Effector CD8-positive, alpha-beta T cell (primary cell): ENCODE results near the gene ZC3HAV1.
"Not testable (repeated sequence)": the region's sequence is repeated elsewhere in the genome, so short reads cannot be mapped to it uniquely, and the experiment has no call there.

Experiments used
- DNase-seq: peaks from one replicate; lab custom pipeline; 2025; lab: John Stamatoyannopoulos, UW
- total RNA-seq, 4 experiments: gene quantifications; one replicate each; lab custom pipeline; 2026; lab: John Stamatoyannopoulos, UW

ZC3HAV1 gene
- total RNA-seq = 295 to 569 (median 387) reads per million in 4 experiments

DNA sequence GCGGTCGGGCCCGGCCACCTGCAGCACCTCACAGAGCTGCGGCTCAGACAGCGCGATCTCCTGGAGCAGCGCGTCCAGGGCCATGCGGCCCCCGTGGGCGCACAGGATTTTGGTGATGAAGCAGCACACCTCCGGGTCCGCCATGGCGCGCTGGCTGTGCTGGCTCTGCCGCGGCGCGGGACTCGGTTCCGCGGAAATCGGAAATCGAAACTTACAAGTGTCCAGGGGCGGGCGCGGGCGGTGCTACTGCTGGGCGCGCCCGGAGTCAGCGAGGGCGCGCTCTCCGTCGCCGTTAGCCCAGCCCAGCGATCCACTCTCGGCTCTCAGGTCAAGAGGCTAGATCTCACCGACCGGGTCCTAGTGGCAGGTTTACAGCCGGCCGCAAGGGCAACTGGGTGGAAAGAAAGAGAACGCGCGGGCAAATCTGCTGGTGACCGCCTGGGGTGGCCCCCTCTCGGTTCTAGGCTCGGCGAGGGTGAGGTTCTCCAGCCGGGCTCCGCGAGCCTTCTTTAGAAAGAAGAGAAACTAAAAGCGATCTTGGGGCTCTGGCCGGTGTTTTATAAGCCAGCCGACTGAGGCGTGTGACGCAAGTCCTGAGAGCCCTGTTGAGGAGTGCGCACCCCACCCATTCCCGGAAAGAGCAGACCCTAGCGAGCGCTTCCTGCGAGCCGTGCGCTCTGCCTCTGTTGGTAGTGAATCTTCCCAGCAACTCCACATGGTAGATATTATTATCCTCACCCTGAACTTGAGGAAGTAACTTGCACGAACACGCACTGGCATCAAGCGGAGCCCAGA lies at the start of gene ZC3HAV1:
Gene ZC3HAV1 (minus strand): TSS at position 533 of the 795 bp plus-strand sequence. CDS start 389 bp downstream, at position 144.
- DNase-seq = peak; percentile 83

DNA sequence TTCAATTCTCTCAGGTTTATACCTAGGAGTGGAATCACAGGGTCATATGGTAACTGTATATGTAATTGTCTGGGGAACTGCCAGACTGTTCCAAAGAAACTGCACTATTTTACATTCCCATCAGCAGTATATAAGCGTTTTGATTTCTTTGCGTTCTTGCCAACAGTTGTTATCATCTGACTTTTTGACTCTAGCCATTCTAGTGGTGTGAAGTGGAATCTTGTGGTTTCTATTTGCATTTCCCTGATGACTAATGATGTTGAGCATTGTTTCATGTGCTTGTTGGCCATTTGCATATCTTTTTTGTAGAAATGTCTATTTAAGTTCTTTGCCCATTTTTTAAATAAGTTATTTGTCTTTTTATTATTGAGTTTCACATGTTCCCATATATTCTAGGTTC lies 44.3 kb upstream of the ZC3HAV1 start:
- DNase-seq = no peak

DNA sequence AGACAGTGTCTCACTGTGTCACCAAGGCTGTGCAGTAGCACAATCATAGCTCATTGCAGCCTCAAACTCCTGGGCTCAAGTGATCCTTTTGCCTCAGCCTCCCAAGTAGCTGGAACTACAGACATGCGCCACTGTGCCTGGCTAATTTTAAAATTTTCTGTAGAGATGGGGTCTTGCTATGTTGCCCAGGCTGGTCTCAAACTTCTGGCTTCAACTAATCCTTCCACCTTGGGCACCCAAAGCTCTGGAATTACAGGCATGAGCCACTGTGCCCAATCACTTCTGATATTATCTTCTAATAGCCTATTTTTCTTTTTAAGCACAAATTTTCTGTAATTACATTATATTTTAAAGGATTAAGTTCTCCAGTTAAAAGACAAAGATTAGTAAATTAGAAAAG lies 42.6 kb upstream of the ZC3HAV1 start:
- no peak for DNase-seq

DNA sequence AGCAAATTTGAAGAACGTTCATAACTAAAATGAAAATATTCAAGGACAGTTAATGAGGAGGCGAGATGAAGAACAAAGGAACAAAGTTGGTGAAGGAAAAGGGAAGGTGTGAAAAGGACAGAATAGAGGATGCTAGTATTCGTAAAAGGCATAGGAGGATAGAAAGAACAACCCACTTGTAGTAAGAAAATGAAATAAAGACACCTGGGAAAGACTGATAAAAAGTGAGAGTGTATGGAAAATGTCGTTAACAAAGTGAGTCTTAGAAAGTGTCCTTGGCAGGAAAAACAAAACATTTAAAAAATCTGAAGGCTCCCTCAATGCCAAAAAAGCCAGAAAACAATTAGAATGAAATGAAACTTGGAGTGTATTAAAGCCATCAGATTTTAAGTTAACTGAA lies 29.6 kb upstream of the ZC3HAV1 start:
- DNase-seq = no peak

DNA sequence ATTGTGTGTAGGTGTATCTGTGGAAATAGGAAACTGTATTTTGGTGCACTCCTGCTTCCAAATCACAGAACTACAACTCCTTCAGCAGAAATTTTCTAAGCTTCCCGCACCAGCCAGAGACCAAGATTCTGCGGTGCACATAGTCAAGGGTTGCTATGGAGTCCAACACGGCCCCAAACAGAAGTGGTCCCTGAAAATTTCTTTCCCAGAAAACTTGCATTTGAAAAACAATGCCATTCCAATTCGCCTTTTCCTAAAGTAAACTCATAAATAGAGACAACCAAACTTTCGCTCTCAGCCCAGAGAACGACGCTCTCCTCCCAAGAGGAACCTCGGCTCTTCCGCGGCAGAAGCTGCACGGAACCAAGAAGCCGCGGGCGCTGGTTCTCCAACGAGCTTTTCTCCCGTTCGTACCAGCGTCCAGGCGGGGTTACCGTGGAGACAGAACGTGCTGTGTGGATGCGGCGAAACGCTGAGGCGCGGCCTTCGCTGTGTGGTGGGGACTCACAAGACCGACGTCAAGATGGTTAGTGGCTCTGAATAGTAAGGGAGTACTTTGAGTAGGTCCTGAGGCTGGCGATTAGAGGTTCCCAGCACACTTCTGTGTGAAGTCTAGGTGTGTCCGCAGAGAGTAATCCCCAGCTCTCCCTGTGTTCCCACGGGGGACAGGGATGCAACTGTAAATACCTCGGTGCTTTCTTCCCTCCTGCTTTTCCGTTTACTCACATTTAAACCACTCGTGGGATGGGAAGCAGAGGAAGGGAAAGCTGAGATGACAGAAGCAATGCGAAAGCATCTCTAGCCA lies 24.0 kb upstream of the ZC3HAV1 start:
- peak; percentile 64 for DNase-seq

DNA sequence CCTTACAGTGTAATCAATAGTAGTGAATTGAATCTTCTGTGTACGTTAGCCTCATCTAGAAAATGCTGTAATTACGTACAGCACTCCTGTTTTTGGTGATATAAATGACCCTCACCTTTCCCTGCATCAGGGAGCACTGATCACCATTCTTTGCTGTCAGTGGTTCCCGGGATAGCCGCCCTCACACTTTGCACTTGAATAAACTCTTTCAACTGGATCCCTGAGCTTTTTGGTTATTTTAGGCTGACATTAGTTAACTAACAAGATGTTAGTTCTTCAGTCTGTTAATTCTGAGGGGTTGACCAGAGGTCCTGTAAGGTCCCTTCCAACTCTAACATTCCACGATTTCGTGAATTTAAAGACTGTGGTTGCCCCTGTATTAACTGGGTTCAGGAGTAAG lies 23.4 kb upstream of the ZC3HAV1 start:
- DNase-seq = no peak

DNA sequence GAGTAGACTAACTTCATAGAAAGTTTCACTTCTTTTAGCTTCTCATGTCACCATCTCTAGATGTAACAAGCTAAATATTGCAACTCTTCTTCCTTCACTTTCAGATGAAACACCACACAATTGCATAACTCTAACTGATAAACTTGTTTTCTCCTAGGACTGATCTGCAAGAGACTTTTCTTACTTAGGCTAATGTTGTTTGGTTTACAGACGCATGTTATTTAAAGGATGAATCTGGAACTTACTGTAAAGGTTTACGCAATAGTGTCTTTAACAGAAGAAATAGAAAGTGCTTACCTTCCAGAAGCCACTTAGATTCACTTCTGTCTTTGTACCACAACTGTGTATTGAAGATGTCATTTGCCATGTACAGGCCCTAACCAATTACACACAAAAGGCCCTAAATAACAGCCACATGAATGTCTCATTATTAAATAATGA lies 22.1 kb upstream of the ZC3HAV1 start:
- DNase-seq = no peak

DNA sequence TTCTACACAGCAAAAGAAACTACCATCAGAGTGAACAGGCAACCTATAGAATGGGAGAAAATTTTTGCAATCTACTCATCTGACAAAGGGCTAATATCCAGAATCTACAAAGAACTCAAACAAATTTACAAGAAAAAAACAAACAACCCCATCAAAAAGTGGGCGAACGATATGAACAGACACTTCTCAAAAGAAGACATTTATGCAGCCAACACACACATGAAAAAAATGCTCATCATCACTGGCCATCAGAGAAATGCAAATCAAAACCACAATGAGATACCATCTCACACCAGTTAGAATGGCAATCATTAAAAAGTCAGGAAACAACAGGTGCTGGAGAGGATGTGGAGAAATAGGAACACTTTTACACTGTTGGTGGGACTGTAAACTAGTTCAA lies 20.3 kb upstream of the ZC3HAV1 start:
- not testable (repeated sequence) for DNase-seq

DNA sequence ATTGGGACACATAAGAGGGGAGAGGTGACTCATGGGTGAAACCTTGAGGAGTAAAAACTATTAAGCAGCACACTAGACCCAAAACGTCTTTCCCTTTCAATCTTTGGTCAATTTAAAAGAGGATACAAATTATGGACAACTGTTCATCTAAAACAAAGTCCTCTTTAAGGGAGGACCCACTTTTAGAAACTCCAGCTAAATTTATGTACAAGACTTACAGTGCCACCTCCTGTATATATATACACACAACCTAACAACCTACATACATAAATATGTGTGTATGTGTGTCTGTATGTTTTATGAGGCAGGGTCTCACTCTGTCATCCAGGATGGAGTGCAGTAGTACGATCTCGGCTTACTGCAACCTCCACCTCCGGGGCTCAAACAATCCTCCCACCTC lies 18.1 kb upstream of the ZC3HAV1 start:
- no peak for DNase-seq

DNA sequence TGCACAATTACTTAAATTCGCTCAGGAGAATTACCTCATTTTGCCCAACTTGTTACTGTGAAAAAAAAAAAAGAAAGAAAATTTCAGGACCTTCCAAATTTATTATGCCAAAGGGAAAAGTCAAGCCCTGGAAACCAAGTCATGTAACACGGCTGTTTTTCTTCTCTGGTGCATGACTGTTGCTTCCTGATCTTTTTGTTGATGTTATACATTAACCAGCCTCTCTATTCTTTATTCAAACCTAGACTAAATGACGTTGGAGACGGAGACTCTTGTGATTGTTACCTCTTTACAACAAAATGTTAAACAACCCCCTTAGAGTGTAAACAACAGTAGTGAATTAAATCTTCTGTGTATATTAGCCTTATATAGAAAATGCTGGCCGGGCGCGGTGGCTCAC lies 16.1 kb upstream of the ZC3HAV1 start:
- DNase-seq = no peak

DNA sequence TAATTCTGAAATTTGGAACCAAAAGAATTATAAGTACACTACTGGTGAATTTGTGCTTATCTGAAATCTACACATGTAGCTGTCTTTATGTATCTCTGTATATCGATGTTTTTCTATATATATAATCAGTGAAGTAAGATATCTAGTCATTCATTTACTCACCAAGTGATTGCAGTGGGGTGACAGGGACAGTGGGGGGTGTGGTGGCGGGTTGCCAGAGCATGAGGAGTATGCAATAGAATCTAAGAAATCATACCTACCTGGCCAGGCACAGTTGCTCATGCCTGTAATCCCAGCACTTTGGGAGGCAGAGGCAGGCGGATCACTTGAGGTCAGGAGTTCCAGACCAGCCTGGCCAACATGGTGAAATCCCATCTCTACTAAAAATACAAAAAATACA lies 15.5 kb upstream of the ZC3HAV1 start:
- DNase-seq = not testable (repeated sequence)

DNA sequence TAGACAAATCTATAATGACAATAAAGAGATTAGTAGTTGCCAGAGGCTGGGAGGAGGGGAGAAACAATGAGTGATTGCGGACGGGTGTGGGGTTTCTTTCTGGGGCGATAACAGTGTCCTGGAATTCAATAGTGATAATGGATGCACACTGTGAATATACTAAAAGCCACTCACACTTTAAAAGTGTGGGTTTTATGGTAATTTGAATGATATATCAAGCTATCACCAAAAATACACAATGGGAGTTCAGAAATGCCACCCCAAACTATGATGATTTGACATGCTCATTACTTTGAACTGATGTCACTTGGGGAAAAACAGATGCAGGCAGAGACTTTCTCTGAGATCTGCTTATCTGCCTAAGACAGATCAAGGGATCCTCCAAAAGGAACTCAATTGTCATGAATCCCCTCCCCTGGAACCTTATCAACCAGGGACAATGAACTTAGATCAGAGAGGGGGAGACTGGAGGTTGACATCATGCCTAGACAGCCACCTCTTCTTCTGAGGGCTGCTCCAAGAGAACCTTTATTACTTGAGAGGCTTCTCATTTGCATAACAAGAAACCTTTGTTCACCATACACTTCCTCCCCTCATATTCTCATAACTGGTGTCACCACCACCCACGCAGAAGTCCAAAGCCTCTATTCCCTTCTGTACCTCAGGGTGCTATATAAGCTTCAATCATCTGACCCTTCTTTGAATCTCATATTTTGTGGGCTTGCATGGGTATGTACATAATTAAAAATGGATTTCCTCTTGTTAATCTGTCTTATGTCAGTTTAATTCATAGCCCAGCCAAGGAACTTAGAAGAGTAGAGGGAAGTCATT lies 14.8 kb upstream of the ZC3HAV1 start:
- DNase-seq = no peak

DNA sequence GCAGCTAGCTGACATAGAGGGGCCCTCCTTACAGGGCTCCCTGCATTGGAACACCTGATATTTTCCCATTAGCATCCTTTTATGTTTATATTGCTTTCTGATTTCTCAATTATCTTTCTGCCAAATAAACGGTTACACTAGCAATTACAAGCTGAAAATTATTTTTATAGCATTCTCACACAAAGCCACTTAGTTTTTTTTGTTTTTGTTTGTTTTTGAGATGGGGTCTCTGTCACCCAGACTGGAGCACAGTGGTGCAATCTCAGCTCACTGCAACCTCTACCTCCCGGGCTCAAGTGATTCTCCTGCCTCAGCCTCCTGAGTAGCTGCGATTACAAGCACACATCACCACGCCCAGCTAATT lies 9.9 kb upstream of the ZC3HAV1 start:
- no peak for DNase-seq

DNA sequence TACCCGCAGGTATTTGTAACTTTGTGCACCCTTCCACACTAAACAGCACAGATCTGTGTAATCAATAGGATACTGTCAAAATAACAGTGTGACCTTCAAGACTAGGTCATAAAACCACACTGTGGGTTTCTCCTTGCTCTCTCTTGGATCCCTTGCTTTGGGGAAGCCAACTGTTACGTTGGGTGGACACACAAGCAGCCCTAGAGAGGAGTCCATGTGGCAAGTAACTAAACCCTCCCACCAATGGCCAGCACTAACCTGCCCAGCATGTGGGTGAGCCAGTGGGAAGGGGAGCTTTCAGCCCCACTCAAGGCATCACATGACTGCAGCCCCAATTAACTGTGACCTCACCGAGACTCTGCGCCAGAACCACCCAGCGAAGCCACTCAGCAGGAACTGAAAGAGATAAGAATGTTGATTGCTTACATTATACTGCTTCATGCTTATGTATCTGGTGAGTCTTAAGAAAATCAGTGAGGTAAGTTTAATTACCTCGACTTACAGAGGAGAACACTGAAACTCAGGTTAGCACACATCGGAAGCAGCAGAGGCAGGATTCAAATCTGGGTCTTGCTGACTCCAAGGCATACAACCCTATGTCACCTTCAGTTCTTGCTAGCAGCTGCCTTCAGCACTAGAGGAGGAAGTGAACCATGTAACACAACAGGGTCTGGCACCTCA lies 9.4 kb upstream of the ZC3HAV1 start:
- DNase-seq = no peak

DNA sequence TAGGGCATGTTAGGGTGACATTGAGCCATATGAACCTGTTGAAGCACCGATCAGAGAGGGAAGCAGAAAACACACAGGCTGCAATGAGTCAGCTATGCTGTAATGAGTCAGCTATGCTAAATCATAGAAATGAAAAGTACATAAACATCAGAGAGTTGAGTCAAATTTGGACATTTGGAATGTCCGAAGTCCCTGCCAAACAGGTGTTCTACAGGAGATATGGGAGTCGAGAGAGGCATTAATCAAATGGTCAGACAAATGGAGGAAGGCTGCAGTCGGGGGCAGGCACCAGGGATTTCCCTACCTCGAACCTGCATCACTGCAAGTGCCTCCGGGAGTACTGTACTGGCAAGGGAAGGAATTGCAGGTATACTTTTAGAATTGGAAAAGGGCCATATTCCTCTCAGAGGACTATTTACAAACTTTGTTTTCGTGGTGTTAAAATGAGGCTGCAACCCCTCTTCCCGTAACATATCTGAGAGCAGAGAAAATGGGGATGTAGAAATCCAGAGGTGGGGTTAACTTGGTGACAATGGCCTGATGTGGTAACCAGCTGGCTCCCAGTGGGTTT lies 8.8 kb upstream of the ZC3HAV1 start:
- DNase-seq = no peak

DNA sequence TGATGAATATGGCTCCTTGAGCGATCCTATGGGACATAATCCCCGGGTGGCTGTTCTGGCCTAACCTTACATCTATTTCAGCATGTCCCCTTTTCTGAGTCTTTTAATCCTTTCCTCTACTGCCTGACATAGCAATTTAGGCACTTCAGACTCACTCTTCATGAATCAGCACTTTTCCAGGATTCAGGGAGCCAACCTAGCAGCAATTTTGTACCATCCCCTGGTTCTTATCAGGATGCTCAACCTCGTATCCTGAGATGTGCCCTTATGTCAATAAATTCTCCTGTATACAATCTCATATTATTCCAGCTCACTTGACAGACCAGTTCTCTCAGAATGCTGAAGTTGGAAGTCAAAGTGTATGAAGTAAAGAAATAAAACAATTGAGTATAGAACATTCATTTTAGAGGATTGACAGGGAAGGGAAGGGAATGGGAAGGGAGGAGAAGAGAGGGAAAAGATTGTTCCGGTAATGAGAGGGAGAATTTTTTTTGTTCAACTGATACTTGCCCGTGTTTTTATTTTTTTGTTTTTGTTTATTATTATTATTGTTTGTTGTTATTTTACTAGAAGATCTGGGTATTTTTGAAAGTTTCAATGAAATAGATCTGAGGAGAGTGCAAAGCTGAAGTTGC lies 8.2 kb upstream of the ZC3HAV1 start:
- no peak for DNase-seq

DNA sequence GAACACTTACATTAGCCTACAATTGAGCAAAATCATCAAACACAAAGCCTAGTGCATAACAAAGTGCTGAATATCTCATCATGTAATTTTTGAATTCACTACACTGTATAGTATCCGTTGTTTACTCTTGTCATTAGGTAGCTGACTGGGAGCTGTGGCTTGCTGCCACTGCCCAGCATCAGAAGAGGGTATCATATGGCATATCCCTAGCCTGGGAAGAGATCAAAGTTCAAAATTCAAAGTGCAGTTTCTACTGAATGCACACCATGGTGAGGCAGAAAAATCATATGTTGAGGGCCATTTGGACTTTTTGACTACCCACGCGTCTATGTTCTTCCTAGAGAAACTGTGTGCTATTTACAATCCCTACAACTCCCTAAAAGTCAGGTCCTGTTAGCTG lies 7.5 kb upstream of the ZC3HAV1 start:
- no peak for DNase-seq

DNA sequence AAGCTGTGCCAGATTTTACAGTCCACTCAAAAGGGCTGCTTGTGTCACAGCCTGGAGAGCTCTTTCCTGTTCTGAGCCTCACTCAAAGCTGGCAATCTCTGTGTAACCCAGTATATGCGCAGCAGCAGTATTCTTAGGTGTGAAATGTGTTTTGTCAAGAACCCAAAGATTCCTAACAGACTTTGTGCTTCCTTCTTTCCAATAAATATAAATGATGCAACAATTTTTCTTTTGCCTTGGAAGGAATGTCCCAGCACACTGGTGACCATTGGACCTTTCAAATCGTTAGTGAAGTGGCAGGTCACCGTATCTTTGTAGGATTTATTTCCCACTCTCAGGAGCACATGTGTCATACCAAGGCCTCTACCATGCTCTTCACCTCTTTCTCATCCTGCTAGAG lies 5.6 kb upstream of the ZC3HAV1 start:
- no peak for DNase-seq

DNA sequence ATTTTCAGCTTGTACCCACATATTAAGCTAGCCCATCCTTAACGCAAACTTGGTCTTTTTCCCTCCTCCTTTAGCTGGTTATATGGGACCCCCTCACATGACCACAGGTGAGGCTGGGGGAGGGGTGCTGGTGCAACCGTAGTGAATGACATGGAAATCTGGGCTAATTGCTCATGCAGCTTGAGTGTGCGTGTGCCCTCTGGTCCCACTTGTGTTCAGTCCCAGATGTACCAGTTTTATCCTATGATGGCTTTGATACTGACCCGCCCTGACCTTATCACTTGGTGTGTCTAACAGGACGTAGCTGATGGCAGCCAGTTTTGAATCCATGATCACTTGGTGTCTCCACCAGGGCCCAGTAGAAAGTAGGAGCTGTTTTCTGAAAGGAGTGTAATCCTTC lies 5.1 kb upstream of the ZC3HAV1 start:
- no peak for DNase-seq

DNA sequence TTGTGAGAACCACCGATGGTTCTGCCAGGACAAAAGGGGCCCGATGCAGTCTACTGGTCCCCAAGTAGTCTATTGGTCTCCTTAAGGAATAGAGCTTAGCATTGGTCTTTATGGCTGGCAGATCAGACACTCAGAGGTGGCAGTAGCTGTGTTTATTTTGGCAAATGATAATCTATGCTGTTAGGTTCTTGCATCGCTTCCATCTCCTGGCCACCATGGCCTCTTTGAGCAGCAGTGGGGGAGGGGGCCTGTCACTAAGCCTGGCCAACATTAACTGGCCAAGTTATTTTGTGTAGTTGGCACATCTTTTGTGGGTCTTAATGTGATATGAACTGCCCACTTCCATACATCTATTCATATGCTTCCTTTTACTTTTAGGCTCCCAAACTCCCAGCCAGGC lies 4.5 kb upstream of the ZC3HAV1 start:
- no peak for DNase-seq

DNA sequence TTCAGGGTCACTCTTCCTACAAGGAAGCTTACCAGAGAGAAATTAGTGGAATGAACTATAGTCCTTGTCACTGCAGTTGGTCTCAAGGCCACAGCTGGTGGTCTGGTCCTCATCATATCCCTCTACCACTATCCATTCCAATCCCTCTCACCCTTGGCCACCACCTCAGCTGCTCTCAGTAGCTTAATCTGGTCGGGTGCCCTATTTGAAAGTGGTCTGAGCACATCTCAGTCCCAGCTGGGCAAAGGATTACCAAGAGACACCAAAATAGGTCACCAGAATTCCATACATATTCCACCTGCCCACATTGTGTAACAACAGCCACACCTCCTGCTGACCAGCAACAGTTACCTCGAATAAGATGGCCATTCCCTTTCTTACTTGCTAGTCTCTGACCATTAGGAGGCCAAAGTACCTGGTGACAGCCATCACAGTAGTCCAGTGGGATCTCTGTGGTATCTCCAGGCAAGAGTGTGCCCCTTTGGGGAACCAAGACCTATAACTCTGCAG lies 3.3 kb upstream of the ZC3HAV1 start:
- DNase-seq = no peak
